GM12878 (cell line): ENCODE measurements around the gene TM9SF2. TPM values are rescaled to one million over a fixed set of nuclear protein-coding genes. Genes with fewer than 3 reads are reported as not detected.
A peak's percentile ranks its signal among the peaks of the same experiment; 100 is the strongest.

Experiments
- ATAC-seq: fragments of 200-7000 bp; cut with Tn5 transposase; 3 replicates; pipeline ENCODE4 v1.9.1; 2020; ENCODE audit warnings: mild to moderate bottlenecking, moderate library complexity
- BruUV-seq: library from RNA; stranded (reverse); fragments of 400-500 nt; replicated peaks from 2 replicates; lab custom pipeline; 2021; lab: Mats Ljungman, UMichigan
- CTCF ChIA-PET: fragments of 300-600 bp; sonication (Branson Sonifier 250); formaldehyde crosslinking; extraction: SDS; loops from one replicate; lab custom pipeline; 2021; ENCODE audit warnings: inconsistent platforms; lab: Yijun Ruan, JAX
- POLR2A ChIA-PET: fragments of 350-600 bp; formaldehyde crosslinking; extraction: SDS; loops from one replicate; lab custom pipeline; 2021; ENCODE audit warnings: inconsistent platforms; lab: Charles Lee
- RAD21 ChIA-PET: fragments of 300-600 bp; sonication (Branson Sonifier 250); formaldehyde crosslinking; loops from one replicate; lab custom pipeline; 2023; ENCODE audit warnings: antibody characterized with exemption; ENCODE audit not compliant: unreplicated experiment; lab: Charles Lee
- SMC1A ChIA-PET: fragments of 300-600 bp; sonication (Branson Sonifier 250); formaldehyde crosslinking; loops from one replicate; lab custom pipeline; 2023; ENCODE audit not compliant: unreplicated experiment, uncharacterized antibody; lab: Charles Lee
- DNase-seq: peaks from one replicate; pipeline ENCODE4 v3.0.0-alpha.2; 2011; ENCODE audit warnings: low read depth, low spot score
- FAIRE-seq: peaks from 3 replicates; lab custom pipeline; 2011; peaks lifted over from hg19 to GRCh38; lab: Jason Lieb, UNC
- H2AFZ ChIP-seq: 2 replicates; pipeline ENCODE4 v1.6.0; 2011; ENCODE audit warnings: low read depth, low read length, control low read depth; ENCODE audit not compliant: control insufficient read depth
- H3K27ac ChIP-seq: 2 replicates; pipeline ENCODE4 v1.5.1; 2011; ENCODE audit warnings: control low read depth; ENCODE audit not compliant: control insufficient read depth, insufficient read depth
- H3K27me3 ChIP-seq, 2 experiments: replicated peaks in 1 of 2; 2 replicates each; pipeline versions ENCODE4 v1.6.0 to v1.6.1; 2011; ENCODE audit warnings: low read length in 1 of 2; ENCODE audit not compliant: control insufficient read depth in 2 of 2, insufficient read depth in 2 of 2
- H3K36me3 ChIP-seq, 2 experiments: 2 replicates each; pipeline ENCODE4 v1.5.1; 2011; ENCODE audit warnings: low read length in 1 of 2; ENCODE audit not compliant: control insufficient read depth in 2 of 2, insufficient read depth in 2 of 2
- H3K4me1 ChIP-seq: 2 replicates; pipeline ENCODE4 v1.6.1; 2011; ENCODE audit warnings: mild to moderate bottlenecking, low read length, moderate library complexity, mixed read lengths; ENCODE audit not compliant: control insufficient read depth, insufficient read depth
- H3K4me2 ChIP-seq: 2 replicates; pipeline ENCODE4 v1.6.0; 2011; ENCODE audit warnings: control low read depth; ENCODE audit not compliant: control insufficient read depth, insufficient read depth
- H3K4me3 ChIP-seq: fragments of 200-600 bp; sonication (generic); 2 replicates; pipeline ENCODE4 v1.5.1; 2016
- H3K79me2 ChIP-seq: 2 replicates; pipeline ENCODE4 v1.6.0; 2011; ENCODE audit warnings: low read length; ENCODE audit not compliant: control insufficient read depth, insufficient read depth
- H3K9ac ChIP-seq: 2 replicates; pipeline ENCODE4 v1.8.0; 2011; ENCODE audit warnings: low read length, control low read depth, mixed read lengths; ENCODE audit not compliant: control insufficient read depth, insufficient read depth
- H3K9me3 ChIP-seq: replicated peaks from 3 replicates; pipeline ENCODE4 v1.5.1; 2011; ENCODE audit warnings: mild to moderate bottlenecking, low read length; ENCODE audit not compliant: control insufficient read depth, insufficient read depth
- H4K20me1 ChIP-seq: 2 replicates; pipeline ENCODE4 v1.6.0; 2011; ENCODE audit not compliant: control insufficient read depth, insufficient read depth
- EGR1 ChIP-seq, 2 experiments: IDR thresholded peaks; 1 replicate in 1 of 2; 2 replicates in 1 of 2; pipeline ENCODE4 v1.6.1; 2011 to 2012; ENCODE audit warnings: low read depth in 2 of 2, low read length in 2 of 2, borderline replicate concordance in 1 of 2, mild to moderate bottlenecking in 1 of 2, moderate library complexity in 1 of 2
- HCFC1 ChIP-seq: fragments of 150-350 bp; IDR thresholded peaks from 2 replicates; pipeline ENCODE4 v1.6.1; 2014; ENCODE audit warnings: low read length
- HDAC2 ChIP-seq: fragments of 200-600 bp; sonication (generic); IDR thresholded peaks from 2 replicates; pipeline ENCODE4 v1.6.1; 2017
- JUND ChIP-seq: IDR thresholded peaks from 2 replicates; pipeline ENCODE4 v1.6.1; 2012; ENCODE audit warnings: low read depth, mild to moderate bottlenecking, low read length, improper control_type of control experiment, moderate library complexity
- LARP7 ChIP-seq: fragments of 450-650 bp; IDR thresholded peaks from 2 replicates; pipeline ENCODE4 v1.6.1; 2017; ENCODE audit warnings: mild to moderate bottlenecking
- MYB ChIP-seq: fragments of 150-350 bp; IDR thresholded peaks from 2 replicates; pipeline ENCODE4 v1.6.1; 2014; ENCODE audit warnings: mild to moderate bottlenecking, low read depth, low read length, borderline replicate concordance
- PAX8 ChIP-seq: fragments of 450-650 bp; IDR thresholded peaks from 2 replicates; pipeline ENCODE4 v1.6.1; 2017; ENCODE audit warnings: mild to moderate bottlenecking, moderate library complexity
- RB1 ChIP-seq: fragments of 450-650 bp; formaldehyde crosslinking; IDR thresholded peaks from 2 replicates; pipeline ENCODE4 v1.6.1; 2017; ENCODE audit warnings: mild to moderate bottlenecking, borderline replicate concordance
- RBBP5 ChIP-seq: fragments of 200-600 bp; sonication (generic); conservative IDR thresholded peaks from 2 replicates; pipeline ENCODE4 v1.6.1; 2016
- TBL1XR1 ChIP-seq: IDR thresholded peaks from 2 replicates; pipeline ENCODE4 v1.6.1; 2012; ENCODE audit warnings: low read depth, low read length, improper control_type of control experiment
- ZBED1 ChIP-seq: IDR thresholded peaks from 2 replicates; pipeline ENCODE4 v1.6.1; 2016; ENCODE audit warnings: borderline replicate concordance
- WGBS: methylation state at CpG from one replicate; pipeline ENCODE4 v1.1.6; 2016; ENCODE audit warnings: low lambda C conversion rate; ENCODE audit not compliant: insufficient replicate concordance, insufficient coverage; ENCODE audit errors: missing lambda C conversion rate; 5-methylcytosine and 5-hydroxymethylcytosine counted together
- in situ Hi-C: fragments of 300-500 bp; cut with MboI; formaldehyde crosslinking; loops from 9 replicates; pipeline ENCODE4 v1.14.3; 2018; ENCODE audit warnings: mixed read lengths
- intact Hi-C: fragments of 100-400 bp; cut with micrococcal nuclease; formaldehyde crosslinking; loops from one replicate; pipeline ENCODE4 v1.14.2; 2022; ENCODE audit not compliant: unreplicated experiment
- polyA plus RNA-seq, 11 experiments: library from polyadenylated mRNA; depleted of rRNA in 4 of 11; unstranded in 6 of 11; stranded (reverse) in 5 of 11; fragments of >200 nt; fragmentation: Nextera tagmentation in 4 of 11; fragmentation: Illumina TruSeq in 1 of 11; extraction: Ambion mirVana in 4 of 11; extraction: Trizol in 1 of 11; gene quantifications; 1 replicate in 1 of 11; 2 replicates in 10 of 11; pipeline versions ENCODE4 v1.2.1 to v1.2.3, GENCODE V29; 2011 to 2016; ENCODE audit warnings: inconsistent platforms in 2 of 11, missing spikeins in 2 of 11, low read depth in 1 of 11
- total RNA-seq, 4 experiments: library from RNA; depleted of rRNA in 3 of 4; stranded (reverse); fragments of >200 nt in 3 of 4; fragmentation: Illumina TruSeq in 1 of 4; extraction: Trizol in 1 of 4; gene quantifications; 2 replicates each; pipeline versions ENCODE4 v1.2.1 to v1.2.3, GENCODE V29; 2013 to 2021
- TF ChIP-seq, protein P1 (sequence below): IDR thresholded peaks from 2 replicates; pipeline ENCODE4 v1.6.1; 2012; ENCODE audit warnings: improper control_type of control experiment, low read depth, low read length; ENCODE audit not compliant: insufficient replicate concordance
- TF ChIP-seq, protein P2 (sequence below): fragments of 450-650 bp; formaldehyde crosslinking; IDR thresholded peaks from 2 replicates; pipeline ENCODE4 v1.5.0; 2022; ENCODE audit warnings: mild to moderate bottlenecking, missing genetic modification characterization

Gene TM9SF2
- total and polyA plus RNA-seq, 10 of the 15 experiments (the other 5 are each of a cell fraction or from before 2014, with no cell fraction given): 34.6 to 128 (median 79.2) TPM

DNA sequence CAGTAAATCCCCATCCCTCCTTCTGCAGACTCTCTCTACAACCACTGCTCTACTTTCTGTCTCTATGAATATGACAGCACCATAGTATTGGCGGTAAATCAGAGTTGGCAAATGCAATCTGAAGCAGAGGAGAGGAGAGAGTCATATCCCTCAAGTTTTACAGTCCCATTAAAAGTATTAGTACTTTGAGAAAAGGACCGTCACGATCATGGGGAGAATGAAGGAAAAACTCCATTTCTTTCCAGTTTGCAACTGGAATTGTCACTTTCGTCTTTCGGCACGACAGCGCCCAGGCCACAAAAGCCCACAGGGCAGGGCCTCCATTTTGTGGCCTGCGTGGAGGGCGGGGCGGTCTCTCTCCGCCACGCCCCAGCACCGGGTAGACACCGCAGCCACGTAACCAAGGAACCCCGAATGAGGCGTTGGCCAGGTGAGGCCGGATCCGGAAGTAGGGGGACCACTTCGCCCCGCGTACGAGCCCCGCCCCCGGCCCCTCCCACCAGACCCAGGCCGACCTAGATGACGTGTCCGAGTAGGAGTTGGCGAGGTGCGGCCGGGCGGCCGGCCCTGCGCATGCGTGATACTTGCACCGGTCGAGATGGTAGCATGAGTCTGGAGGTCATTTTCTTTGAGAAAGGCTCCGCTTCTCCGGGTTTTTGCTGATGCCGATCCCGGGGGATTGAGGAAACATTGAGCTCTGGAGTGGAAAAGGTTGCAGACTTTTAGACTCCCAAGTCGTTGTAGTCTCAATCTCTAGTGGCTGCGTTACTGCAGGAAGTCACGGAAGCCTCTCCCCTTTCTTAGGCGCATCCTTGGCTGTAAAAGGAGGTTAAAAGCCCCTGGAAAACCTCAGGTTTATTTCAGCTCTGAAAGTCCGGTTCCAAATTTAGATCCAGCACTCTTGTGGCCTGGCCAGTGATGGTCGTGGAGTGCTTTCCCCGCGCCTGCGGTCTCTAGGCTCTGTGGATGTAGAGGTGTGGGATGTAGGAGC is 2.8 kb upstream of the TM9SF2 start:
- H3K27ac ChIP-seq: peak overlapping the region; percentile 73
- no TSS peak for BruUV-seq
- no peaks in the 10 kb centered on the region for H3K36me3 ChIP-seq
- H3K9me3 ChIP-seq: no peaks in the 10 kb centered on the region
- DNase-seq (peak; percentile 90), FAIRE-seq (peak; percentile 97), ATAC-seq (peak; percentile 77)
- H3K27me3 ChIP-seq: no peaks in the 10 kb centered on the region
- ChIA-PET CTCF (interaction anchor here (1.0 to 1.3 kb wide), 3 partner anchors 57 to 228 kb away, joined by 3 read pairs; no protein-coding TSS in a partner anchor), POLR2A (interaction anchor here (0.5 kb wide), 1 partner anchor 78 kb away, joined by 5 read pairs; no protein-coding TSS in a partner anchor), RAD21 (interaction anchor here (1.2 kb wide), 1 partner anchor 9 kb away, joined by 3 read pairs; no protein-coding TSS in a partner anchor), SMC1A (interaction anchor here (1.0 kb wide), 2 partner anchors 9 to 267 kb away, joined by 3 read pairs; no protein-coding TSS in a partner anchor)
- no peaks in the 10 kb centered on the region for H4K20me1 ChIP-seq
- H3K4me3 ChIP-seq: peak overlapping the region; percentile 80
- in situ Hi-C loops: no loop called here
- peaks cover 7% of the 10 kb centered on the region for H3K4me1 ChIP-seq
- peak overlapping the region; percentile 91 for H2AFZ ChIP-seq
- 7% methylated on average over 50 of the region's 50 CpGs for WGBS
- peak overlapping the region; percentile 75 for H3K9ac ChIP-seq
- H3K79me2 ChIP-seq: peaks cover 35% of the 10 kb centered on the region
- intact Hi-C loops: loop anchor here (2.0 to 5.0 kb wide), 2 partner anchors 44 to 296 kb away; partner anchors contain the start of gene UBAC2
- H3K4me2 ChIP-seq: peak overlapping the region; percentile 84
- no peak for TF ChIP-seq MYB
- TF ChIP-seq, protein P1, sequence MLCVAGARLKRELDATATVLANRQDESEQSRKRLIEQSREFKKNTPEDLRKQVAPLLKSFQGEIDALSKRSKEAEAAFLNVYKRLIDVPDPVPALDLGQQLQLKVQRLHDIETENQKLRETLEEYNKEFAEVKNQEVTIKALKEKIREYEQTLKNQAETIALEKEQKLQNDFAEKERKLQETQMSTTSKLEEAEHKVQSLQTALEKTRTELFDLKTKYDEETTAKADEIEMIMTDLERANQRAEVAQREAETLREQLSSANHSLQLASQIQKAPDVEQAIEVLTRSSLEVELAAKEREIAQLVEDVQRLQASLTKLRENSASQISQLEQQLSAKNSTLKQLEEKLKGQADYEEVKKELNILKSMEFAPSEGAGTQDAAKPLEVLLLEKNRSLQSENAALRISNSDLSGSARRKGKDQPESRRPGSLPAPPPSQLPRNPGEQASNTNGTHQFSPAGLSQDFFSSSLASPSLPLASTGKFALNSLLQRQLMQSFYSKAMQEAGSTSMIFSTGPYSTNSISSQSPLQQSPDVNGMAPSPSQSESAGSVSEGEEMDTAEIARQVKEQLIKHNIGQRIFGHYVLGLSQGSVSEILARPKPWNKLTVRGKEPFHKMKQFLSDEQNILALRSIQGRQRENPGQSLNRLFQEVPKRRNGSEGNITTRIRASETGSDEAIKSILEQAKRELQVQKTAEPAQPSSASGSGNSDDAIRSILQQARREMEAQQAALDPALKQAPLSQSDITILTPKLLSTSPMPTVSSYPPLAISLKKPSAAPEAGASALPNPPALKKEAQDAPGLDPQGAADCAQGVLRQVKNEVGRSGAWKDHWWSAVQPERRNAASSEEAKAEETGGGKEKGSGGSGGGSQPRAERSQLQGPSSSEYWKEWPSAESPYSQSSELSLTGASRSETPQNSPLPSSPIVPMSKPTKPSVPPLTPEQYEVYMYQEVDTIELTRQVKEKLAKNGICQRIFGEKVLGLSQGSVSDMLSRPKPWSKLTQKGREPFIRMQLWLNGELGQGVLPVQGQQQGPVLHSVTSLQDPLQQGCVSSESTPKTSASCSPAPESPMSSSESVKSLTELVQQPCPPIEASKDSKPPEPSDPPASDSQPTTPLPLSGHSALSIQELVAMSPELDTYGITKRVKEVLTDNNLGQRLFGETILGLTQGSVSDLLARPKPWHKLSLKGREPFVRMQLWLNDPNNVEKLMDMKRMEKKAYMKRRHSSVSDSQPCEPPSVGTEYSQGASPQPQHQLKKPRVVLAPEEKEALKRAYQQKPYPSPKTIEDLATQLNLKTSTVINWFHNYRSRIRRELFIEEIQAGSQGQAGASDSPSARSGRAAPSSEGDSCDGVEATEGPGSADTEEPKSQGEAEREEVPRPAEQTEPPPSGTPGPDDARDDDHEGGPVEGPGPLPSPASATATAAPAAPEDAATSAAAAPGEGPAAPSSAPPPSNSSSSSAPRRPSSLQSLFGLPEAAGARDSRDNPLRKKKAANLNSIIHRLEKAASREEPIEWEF: no peak
- no peak for TF ChIP-seq PAX8
- peak; percentile 61; the same call in 1 of the 2 replicates for TF ChIP-seq LARP7
- TF ChIP-seq HDAC2: no peak
- TF ChIP-seq TBL1XR1: no peak
- no peak; a peak in 1 of 3 replicates for TF ChIP-seq EGR1 (IDR thresholded peaks at IDR 0.05; ENCODE audit: borderline replicate concordance in 1 of 2, low read depth in 2 of 2, low read length in 2 of 2)
- no peak for TF ChIP-seq ZBED1
- TF ChIP-seq RBBP5: no peak
- TF ChIP-seq HCFC1: peak; percentile 61
- TF ChIP-seq RB1: no peak
- TF ChIP-seq JUND: no peak
- TF ChIP-seq, protein P2, sequence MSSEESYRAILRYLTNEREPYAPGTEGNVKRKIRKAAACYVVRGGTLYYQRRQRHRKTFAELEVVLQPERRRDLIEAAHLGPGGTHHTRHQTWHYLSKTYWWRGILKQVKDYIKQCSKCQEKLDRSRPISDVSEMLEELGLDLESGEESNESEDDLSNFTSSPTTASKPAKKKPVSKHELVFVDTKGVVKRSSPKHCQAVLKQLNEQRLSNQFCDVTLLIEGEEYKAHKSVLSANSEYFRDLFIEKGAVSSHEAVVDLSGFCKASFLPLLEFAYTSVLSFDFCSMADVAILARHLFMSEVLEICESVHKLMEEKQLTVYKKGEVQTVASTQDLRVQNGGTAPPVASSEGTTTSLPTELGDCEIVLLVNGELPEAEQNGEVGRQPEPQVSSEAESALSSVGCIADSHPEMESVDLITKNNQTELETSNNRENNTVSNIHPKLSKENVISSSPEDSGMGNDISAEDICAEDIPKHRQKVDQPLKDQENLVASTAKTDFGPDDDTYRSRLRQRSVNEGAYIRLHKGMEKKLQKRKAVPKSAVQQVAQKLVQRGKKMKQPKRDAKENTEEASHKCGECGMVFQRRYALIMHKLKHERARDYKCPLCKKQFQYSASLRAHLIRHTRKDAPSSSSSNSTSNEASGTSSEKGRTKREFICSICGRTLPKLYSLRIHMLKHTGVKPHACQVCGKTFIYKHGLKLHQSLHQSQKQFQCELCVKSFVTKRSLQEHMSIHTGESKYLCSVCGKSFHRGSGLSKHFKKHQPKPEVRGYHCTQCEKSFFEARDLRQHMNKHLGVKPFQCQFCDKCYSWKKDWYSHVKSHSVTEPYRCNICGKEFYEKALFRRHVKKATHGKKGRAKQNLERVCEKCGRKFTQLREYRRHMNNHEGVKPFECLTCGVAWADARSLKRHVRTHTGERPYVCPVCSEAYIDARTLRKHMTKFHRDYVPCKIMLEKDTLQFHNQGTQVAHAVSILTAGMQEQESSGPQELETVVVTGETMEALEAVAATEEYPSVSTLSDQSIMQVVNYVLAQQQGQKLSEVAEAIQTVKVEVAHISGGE: peak; percentile 85
